Tibial nerve (tissue), 4 donors: ENCODE results near the gene HMCN1. TPM values are rescaled to one million over a fixed set of nuclear protein-coding genes. Genes with fewer than 3 reads are reported as not detected.

Experiments
- DNase-seq, 2 donors: peaks; one replicate each; pipeline ENCODE4 v3.0.0-alpha.2; 2019; ENCODE audit warnings: low spot score in 2 of 2
- H3K27ac ChIP-seq, 4 donors: fragments of 200-600 bp; sonication (generic) in 3 of 4; one replicate each; pipeline ENCODE4 v1.5.1; 2017 to 2019; ENCODE audit warnings: mild to moderate bottlenecking in 1 of 4
- H3K27me3 ChIP-seq, 2 donors: fragments of 200-600 bp; sonication (generic) in 1 of 2; one replicate each; pipeline versions ENCODE4 v1.5.1 to v1.6.0; 2017 to 2019
- H3K36me3 ChIP-seq, 3 donors: fragments of 200-600 bp; sonication (generic); one replicate each; pipeline ENCODE4 v1.5.1; 2018 to 2019
- H3K4me1 ChIP-seq, 4 donors: fragments of 200-600 bp; sonication (generic) in 3 of 4; one replicate each; pipeline ENCODE4 v1.5.1; 2017 to 2019
- H3K4me3 ChIP-seq, 4 donors: fragments of 200-600 bp; sonication (generic) in 3 of 4; one replicate each; pipeline ENCODE4 v1.5.1; 2017 to 2019; ENCODE audit warnings: mild to moderate bottlenecking in 1 of 4, moderate library complexity in 1 of 4
- H3K9me3 ChIP-seq, 4 donors: fragments of 200-600 bp; sonication (generic) in 3 of 4; one replicate each; pipeline ENCODE4 v1.5.1; 2017 to 2019
- EP300 ChIP-seq, 2 donors: sonication (generic); formaldehyde crosslinking; IDR thresholded peaks; one replicate each; pipeline ENCODE4 v1.6.1; 2017; ENCODE audit warnings: antibody characterized with exemption in 2 of 2, mild to moderate bottlenecking in 1 of 2
- POLR2A ChIP-seq, 2 donors: fragments of 450-650 bp; IDR thresholded peaks; one replicate each; pipeline ENCODE4 v1.6.1; 2017; ENCODE audit warnings: antibody characterized with exemption in 2 of 2, mild to moderate bottlenecking in 2 of 2, moderate library complexity in 2 of 2
- WGBS, 2 donors: methylation state at CpG; one replicate each; pipeline ENCODE4 v1.1.5; 2018; 5-methylcytosine and 5-hydroxymethylcytosine counted together
- total RNA-seq, 4 donors: library from RNA; depleted of rRNA; stranded (reverse); fragments of >200 nt; gene quantifications; one replicate each; pipeline ENCODE4 v1.1.0, GENCODE V29; 2016
- TF ChIP-seq, protein P1 (sequence below), 5 experiments: fragments of 200-600 bp in 3 of 5; fragments of 450-650 bp in 2 of 5; sonication (generic) in 3 of 5; IDR thresholded peaks; one replicate each; pipeline ENCODE4 v1.5.1; 2016 to 2019; ENCODE audit warnings: antibody characterized with exemption in 5 of 5, mild to moderate bottlenecking in 3 of 5, moderate library complexity in 2 of 5

Gene HMCN1
- total RNA-seq, 4 donors from 2014 or later, result 2.1 to 13.3 (median 3.9) TPM

DNA sequence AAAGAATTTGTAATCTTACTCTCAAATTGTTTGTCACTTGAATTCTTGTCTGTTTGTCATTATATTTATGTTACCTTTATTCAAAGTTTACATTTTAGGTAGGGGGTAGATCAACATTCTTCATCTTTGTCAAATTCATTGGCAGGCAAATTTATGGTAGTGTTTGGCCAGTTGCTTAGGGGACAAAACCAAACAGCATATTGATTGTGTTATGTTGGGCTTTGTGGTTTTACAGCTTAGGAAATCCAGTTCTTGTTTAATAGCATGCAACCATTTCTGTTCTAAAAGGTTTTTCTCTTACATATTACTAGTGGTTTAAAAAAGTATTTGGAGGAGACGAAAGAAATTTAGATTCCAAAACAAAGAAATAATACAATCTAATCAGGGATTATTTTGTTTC, 91.4 kb downstream of the HMCN1 start:
- H3K4me3 ChIP-seq, result no peak overlapping the region
- H3K27ac ChIP-seq, result no peak overlapping the region
- no peaks in the 10 kb centered on the region for H3K9me3 ChIP-seq
- no peaks in the 10 kb centered on the region for H3K36me3 ChIP-seq
- H3K27me3 ChIP-seq, result no peaks in the 10 kb centered on the region
- WGBS, 2 donors, result 71 to 78% methylated on average over 1 of the region's 1 CpG
- no peak for TF ChIP-seq EP300 (IDR thresholded peaks at IDR 0.05)
- no peak for TF ChIP-seq POLR2A (IDR thresholded peaks at IDR 0.05)
- TF ChIP-seq, protein P1, sequence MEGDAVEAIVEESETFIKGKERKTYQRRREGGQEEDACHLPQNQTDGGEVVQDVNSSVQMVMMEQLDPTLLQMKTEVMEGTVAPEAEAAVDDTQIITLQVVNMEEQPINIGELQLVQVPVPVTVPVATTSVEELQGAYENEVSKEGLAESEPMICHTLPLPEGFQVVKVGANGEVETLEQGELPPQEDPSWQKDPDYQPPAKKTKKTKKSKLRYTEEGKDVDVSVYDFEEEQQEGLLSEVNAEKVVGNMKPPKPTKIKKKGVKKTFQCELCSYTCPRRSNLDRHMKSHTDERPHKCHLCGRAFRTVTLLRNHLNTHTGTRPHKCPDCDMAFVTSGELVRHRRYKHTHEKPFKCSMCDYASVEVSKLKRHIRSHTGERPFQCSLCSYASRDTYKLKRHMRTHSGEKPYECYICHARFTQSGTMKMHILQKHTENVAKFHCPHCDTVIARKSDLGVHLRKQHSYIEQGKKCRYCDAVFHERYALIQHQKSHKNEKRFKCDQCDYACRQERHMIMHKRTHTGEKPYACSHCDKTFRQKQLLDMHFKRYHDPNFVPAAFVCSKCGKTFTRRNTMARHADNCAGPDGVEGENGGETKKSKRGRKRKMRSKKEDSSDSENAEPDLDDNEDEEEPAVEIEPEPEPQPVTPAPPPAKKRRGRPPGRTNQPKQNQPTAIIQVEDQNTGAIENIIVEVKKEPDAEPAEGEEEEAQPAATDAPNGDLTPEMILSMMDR (IDR thresholded peaks at IDR 0.05), result no peak
- H3K4me1 ChIP-seq, result no peaks in the 10 kb centered on the region
- DNase-seq, result no peak

DNA sequence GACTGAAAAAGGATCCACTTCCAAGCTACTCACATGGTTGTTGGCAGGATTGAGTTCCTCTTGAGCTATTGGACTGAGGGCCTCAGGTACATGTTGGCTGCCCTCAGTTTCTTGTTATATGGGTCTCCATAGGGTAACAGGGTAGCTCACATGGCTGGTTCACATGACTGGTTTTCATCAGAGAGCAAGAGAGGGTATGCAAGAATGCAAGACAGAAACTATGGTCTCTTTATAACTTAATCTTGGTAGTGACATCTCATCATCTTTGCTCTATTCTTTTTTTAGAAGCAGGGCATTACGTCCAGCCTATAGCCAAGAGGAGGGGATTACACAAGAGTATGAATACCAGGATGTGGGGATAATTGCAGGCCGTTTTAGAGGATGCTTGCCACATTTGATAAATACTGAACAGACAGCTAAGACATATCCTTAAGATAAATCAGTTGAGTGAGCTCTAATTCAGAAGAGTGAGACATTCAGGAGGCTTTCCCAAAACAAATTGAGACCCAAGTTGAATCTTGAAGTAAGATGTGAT, 100.2 kb downstream of the HMCN1 start:
- TF ChIP-seq EP300 (IDR thresholded peaks at IDR 0.05) (no peak), POLR2A (IDR thresholded peaks at IDR 0.05) (no peak)
- no peaks in the 10 kb centered on the region for H3K27me3 ChIP-seq

DNA sequence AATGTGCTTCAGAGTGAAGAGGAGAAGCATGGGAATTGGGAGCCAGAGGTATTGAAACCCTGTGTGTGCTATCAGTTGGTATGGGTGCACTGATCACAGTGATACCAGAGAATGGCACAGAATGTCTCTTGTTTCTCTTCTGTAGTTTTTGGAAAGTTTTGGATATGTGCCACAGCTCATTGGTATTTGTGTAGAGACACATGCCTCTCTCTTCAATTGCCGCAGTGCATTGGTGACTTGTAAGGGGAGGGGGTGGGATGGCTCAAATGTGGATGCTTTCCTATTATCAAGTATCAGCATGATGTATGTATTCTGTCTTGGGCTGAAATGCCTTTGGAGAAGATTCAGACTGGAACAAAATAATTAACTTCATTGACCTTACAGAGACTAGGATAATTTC, 101.0 kb downstream of the HMCN1 start:
- WGBS, 2 donors, result 52 to 69% methylated on average over 1 of the region's 1 CpG
- DNase-seq, result no peak
- H3K36me3 ChIP-seq, result no peaks in the 10 kb centered on the region
- H3K27ac ChIP-seq, result no peak overlapping the region
- no peaks in the 10 kb centered on the region for H3K9me3 ChIP-seq
- H3K27me3 ChIP-seq, result no peaks in the 10 kb centered on the region
- H3K4me1 ChIP-seq, result no peaks in the 10 kb centered on the region
- H3K4me3 ChIP-seq, result no peak overlapping the region
- TF ChIP-seq, protein P1 (IDR thresholded peaks at IDR 0.05), result no peak

More for the DNA sequence above, 100.2 kb downstream of the HMCN1 start:
- Histone ChIP-seq H3K27ac (no peak overlapping the region), H3K9me3 (no peaks in the 10 kb centered on the region), H3K36me3 (no peaks in the 10 kb centered on the region), H3K4me1 (no peaks in the 10 kb centered on the region), H3K4me3 (no peak overlapping the region)
- WGBS, 2 donors, result 54 to 55% methylated on average over 2 of the region's 2 CpGs
- no peak for DNase-seq

DNA sequence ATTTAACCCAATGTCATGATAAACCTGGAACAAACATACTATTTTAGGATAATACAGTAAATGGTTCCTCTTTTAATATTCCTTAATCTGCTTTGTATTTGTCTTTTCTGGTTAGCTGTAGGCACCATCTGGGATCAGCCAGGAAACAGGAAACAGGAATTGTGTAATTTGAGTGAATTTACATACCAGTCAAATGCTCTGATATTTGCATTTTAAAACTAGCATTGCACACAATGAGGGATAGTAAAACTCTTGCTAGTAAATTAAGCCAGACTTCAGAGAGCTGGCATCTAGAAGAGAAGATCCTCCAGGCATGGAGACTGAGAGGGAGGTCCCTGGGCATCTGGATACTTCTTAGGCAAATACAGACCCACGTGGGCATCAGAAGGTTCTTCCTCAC, 103.5 kb downstream of the HMCN1 start:
- no peak for TF ChIP-seq EP300 (IDR thresholded peaks at IDR 0.05)
- TF ChIP-seq, protein P1 (IDR thresholded peaks at IDR 0.05), result no peak
- no peak for TF ChIP-seq POLR2A (IDR thresholded peaks at IDR 0.05)
- 67 to 93% methylated on average over 1 of the region's 1 CpG for WGBS, 2 donors
- H3K36me3 ChIP-seq, result no peaks in the 10 kb centered on the region
- no peaks in the 10 kb centered on the region for H3K27me3 ChIP-seq
- no peak for DNase-seq
- H3K27ac ChIP-seq, result no peak overlapping the region
- no peak overlapping the region for H3K4me3 ChIP-seq
- H3K9me3 ChIP-seq, result no peaks in the 10 kb centered on the region
- H3K4me1 ChIP-seq, result no peaks in the 10 kb centered on the region

DNA sequence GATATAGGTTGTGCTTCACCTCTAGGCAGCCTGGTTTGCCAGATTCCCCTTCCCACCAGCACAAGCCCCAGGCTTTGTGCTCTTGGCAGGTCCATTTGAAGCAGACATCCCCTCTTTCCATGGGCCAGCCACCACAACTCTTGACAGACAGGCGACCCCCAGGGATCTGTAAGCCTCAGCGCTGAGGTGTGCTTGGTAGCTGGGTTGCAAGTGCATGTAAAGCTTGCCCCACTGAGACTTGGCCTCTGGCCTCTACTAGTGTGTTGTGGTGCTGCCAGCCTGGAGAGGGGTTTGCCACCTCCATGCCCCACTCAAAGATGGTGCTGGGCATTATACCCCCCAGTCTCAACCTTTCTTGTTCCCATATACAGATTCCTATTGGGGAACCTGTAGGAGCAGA, 103.9 kb downstream of the HMCN1 start:
- no peak overlapping the region for H3K27ac ChIP-seq
- H3K4me3 ChIP-seq, result no peak overlapping the region
- H3K36me3 ChIP-seq, result no peaks in the 10 kb centered on the region
- no peaks in the 10 kb centered on the region for H3K9me3 ChIP-seq
- no peak for DNase-seq
- no peaks in the 10 kb centered on the region for H3K4me1 ChIP-seq
- H3K27me3 ChIP-seq, result no peaks in the 10 kb centered on the region
- TF ChIP-seq POLR2A (IDR thresholded peaks at IDR 0.05) (no peak), EP300 (IDR thresholded peaks at IDR 0.05) (no peak)
- TF ChIP-seq, protein P1 (IDR thresholded peaks at IDR 0.05), result no peak
- 94% methylated on average over 2 of the region's 2 CpGs for WGBS, 2 donors

DNA sequence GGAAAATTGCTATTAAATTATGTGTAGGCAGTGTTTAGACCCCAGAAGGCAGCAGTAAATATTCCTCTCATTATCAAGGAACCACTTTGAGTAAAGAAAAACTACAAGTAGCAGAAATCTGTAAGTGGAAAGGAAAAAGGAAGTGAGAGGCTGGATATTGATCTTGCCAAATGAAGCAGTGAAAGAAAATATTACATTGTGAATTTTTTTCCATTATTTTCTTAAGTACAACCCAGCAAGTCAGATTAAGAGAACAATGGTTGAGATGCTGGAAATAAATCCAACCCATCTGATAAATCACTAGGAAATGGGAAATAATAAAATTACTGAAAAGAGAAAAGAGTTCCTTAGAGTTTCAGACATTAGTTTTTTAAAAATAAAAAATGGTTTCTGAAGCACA, 106.7 kb downstream of the HMCN1 start:
- H3K36me3 ChIP-seq, result no peaks in the 10 kb centered on the region
- H3K9me3 ChIP-seq, result no peaks in the 10 kb centered on the region
- H3K27ac ChIP-seq, result no peak overlapping the region
- TF ChIP-seq POLR2A (IDR thresholded peaks at IDR 0.05), result no peak
- TF ChIP-seq EP300 (IDR thresholded peaks at IDR 0.05), result no peak
- peaks cover 0 to 11% (median 0%) of the 10 kb centered on the region in 4 donors for H3K4me1 ChIP-seq
- no peak for DNase-seq
- H3K27me3 ChIP-seq, result no peaks in the 10 kb centered on the region
- H3K4me3 ChIP-seq, result no peak overlapping the region
